HepG2 (cell line): Measurements from ENCODE around the gene DNAJB2. TPM values are rescaled to one million over a fixed set of nuclear protein-coding genes. Genes with fewer than 3 reads are reported as not detected.

Experiments used
- ATRX ChIP-seq: sonication (generic); formaldehyde crosslinking; IDR thresholded peaks from 2 replicates; pipeline ENCODE4 v1.4.0; 2020; ENCODE audit warnings: missing genetic modification reagents, borderline replicate concordance
- CAMTA2 ChIP-seq: sonication (generic); formaldehyde crosslinking; IDR thresholded peaks from 2 replicates; pipeline ENCODE4 v1.4.0; 2020; ENCODE audit warnings: mild to moderate bottlenecking, missing genetic modification reagents, borderline replicate concordance
- CREB1 ChIP-seq, 2 experiments: fragments of 450-650 bp in 1 of 2; IDR thresholded peaks; 2 replicates each; pipeline ENCODE4 v1.6.1; 2016 to 2017; ENCODE audit warnings: control low read depth in 1 of 2, mild to moderate bottlenecking in 1 of 2, missing compliant biosample characterization in 1 of 2, missing genetic modification characterization in 1 of 2
- HNF4A ChIP-seq: sonication (generic); formaldehyde crosslinking; IDR thresholded peaks from 2 replicates; pipeline ENCODE4 v1.4.0; 2020; ENCODE audit warnings: missing genetic modification reagents
- HOXA7 ChIP-seq: sonication (generic); formaldehyde crosslinking; IDR thresholded peaks from 2 replicates; pipeline ENCODE4 v1.8.1; 2022; ENCODE audit warnings: mild to moderate bottlenecking, missing genetic modification reagents, moderate library complexity
- IRF2 ChIP-seq: IDR thresholded peaks from 2 replicates; pipeline ENCODE4 v1.6.1; 2018; ENCODE audit warnings: missing genetic modification reagents, missing compliant biosample characterization
- LCORL ChIP-seq, 2 experiments: fragments of 450-650 bp in 1 of 2; sonication (generic) in 1 of 2; formaldehyde crosslinking in 1 of 2; IDR thresholded peaks; 2 replicates each; pipeline versions ENCODE4 v1.5.0 to v1.6.1; 2017 to 2020; ENCODE audit warnings: antibody characterized with exemption in 1 of 2, missing genetic modification reagents in 1 of 2
- NR2C2 ChIP-seq: sonication (generic); formaldehyde crosslinking; IDR thresholded peaks from 2 replicates; pipeline ENCODE4 v1.4.0; 2020; ENCODE audit warnings: missing genetic modification reagents, mild to moderate bottlenecking, moderate library complexity, borderline replicate concordance
- SPEN ChIP-seq: sonication (generic); formaldehyde crosslinking; IDR thresholded peaks from 2 replicates; pipeline ENCODE4 v1.5.1; 2020; ENCODE audit warnings: low read depth, mild to moderate bottlenecking, missing genetic modification reagents
- SRSF4 ChIP-seq: fragments of 200-400 bp; formaldehyde crosslinking; IDR thresholded peaks from one replicate; pipeline ENCODE4 v1.6.1; 2018; ENCODE audit warnings: mild to moderate bottlenecking, low read depth, low read length, moderate library complexity; ENCODE audit not compliant: poor library complexity, severe bottlenecking
- ZBTB38 ChIP-seq: sonication (generic); formaldehyde crosslinking; IDR thresholded peaks from 2 replicates; pipeline ENCODE4 v1.5.1; 2020; ENCODE audit warnings: mild to moderate bottlenecking, missing genetic modification reagents
- ZBTB8A ChIP-seq: sonication (generic); formaldehyde crosslinking; IDR thresholded peaks from 2 replicates; pipeline ENCODE4 v1.4.0; 2020; ENCODE audit warnings: mild to moderate bottlenecking, low read depth, missing genetic modification reagents, borderline replicate concordance
- ZC3H4 ChIP-seq: sonication (generic); formaldehyde crosslinking; IDR thresholded peaks from 2 replicates; pipeline ENCODE4 v1.4.0; 2020; ENCODE audit warnings: missing genetic modification reagents, borderline replicate concordance
- ZMYM4 ChIP-seq: sonication (generic); formaldehyde crosslinking; IDR thresholded peaks from 2 replicates; pipeline ENCODE4 v1.8.1; 2023; ENCODE audit warnings: mild to moderate bottlenecking, missing genetic modification reagents
- ZNF205 ChIP-seq: IDR thresholded peaks from 2 replicates; pipeline ENCODE4 v1.6.1; 2018; ENCODE audit warnings: missing biosample characterization, missing genetic modification reagents
- ZNF441 ChIP-seq: sonication (generic); formaldehyde crosslinking; IDR thresholded peaks from 2 replicates; pipeline ENCODE4 v1.7.0; 2021; ENCODE audit warnings: missing genetic modification reagents, borderline replicate concordance
- ZNF598 ChIP-seq: sonication (generic); formaldehyde crosslinking; IDR thresholded peaks from 2 replicates; pipeline ENCODE4 v1.5.1; 2020; ENCODE audit warnings: mild to moderate bottlenecking, missing genetic modification reagents, borderline replicate concordance
- ZNF607 ChIP-seq: sonication (generic); formaldehyde crosslinking; IDR thresholded peaks from 2 replicates; pipeline ENCODE4 v1.5.1; 2020; ENCODE audit warnings: missing genetic modification reagents, mild to moderate bottlenecking, borderline replicate concordance
- polyA plus RNA-seq, 8 experiments: library from polyadenylated mRNA; depleted of rRNA in 3 of 8; stranded (reverse) in 7 of 8; unstranded in 1 of 8; fragments of >200 nt; fragmentation: Illumina TruSeq in 4 of 8; extraction: Trizol in 4 of 8; gene quantifications; 2 replicates each; pipeline versions ENCODE4 v1.2.1 to v1.2.3, GENCODE V29; 2011 to 2016; ENCODE audit warnings: low read depth in 4 of 8, missing spikeins in 1 of 8, mixed read lengths in 1 of 8; ENCODE audit not compliant: insufficient read depth in 1 of 8
- total RNA-seq, 5 experiments: library from RNA; depleted of rRNA; stranded (reverse); fragments of >200 nt; fragmentation: Illumina TruSeq; extraction: Trizol; gene quantifications; 2 replicates each; pipeline ENCODE4 v1.2.3, GENCODE V29; 2016; ENCODE audit warnings: low read depth in 1 of 5
- TF ChIP-seq, protein P1 (sequence below): sonication (generic); formaldehyde crosslinking; IDR thresholded peaks from 2 replicates; pipeline ENCODE4 v1.4.0; 2020; ENCODE audit warnings: missing genetic modification reagents; ENCODE audit errors: not compliant biosample characterization
- TF ChIP-seq, protein P2 (sequence below): sonication (generic); formaldehyde crosslinking; IDR thresholded peaks from 2 replicates; pipeline ENCODE4 v1.4.0; 2020; ENCODE audit warnings: missing genetic modification reagents
- TF ChIP-seq, protein P3 (sequence below): sonication (generic); formaldehyde crosslinking; IDR thresholded peaks from 2 replicates; pipeline ENCODE4 v1.9.0; 2022; ENCODE audit warnings: low read depth, missing genetic modification reagents
- TF ChIP-seq, protein P4 (sequence below): sonication (generic); formaldehyde crosslinking; IDR thresholded peaks from 2 replicates; pipeline ENCODE4 v1.4.0; 2020; ENCODE audit warnings: mild to moderate bottlenecking, missing genetic modification reagents

DNAJB2 gene
- total and polyA plus RNA-seq, 2 of the 13 experiments (the other 11 are each of a cell fraction or from before 2014, with no cell fraction given): 21.3 to 31.1 TPM

DNA sequence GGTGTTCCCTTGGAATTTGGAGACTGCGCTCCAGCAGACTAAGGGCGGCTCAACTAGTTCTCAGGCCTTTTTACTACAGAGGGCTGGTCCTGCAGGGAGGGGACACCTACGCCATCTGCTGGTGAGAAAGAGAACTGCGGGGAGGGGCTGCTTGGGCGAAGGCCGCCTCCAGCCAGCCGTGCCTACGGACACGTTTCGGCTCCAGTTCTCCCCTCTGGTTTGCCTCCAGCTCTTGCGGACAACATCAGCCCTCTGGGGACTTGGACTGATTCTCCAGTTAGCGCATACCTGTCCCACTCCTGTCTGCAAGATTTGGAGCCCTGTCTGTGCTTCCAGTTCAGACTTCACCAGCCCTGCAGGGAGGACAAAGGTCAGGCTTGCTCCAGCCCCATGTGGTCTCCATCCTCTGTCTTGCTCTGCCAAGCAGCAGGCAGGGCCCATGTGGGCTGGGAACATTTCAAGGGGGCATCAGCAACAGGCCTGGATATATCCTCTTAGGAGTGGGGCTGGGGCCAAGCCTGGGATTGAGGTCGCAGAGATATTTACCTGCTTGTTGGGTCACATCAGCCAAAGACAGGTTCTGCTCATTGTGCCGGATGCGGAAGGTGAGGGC, 19.7 kb downstream of the DNAJB2 start (continued):
- TF ChIP-seq, protein P1, sequence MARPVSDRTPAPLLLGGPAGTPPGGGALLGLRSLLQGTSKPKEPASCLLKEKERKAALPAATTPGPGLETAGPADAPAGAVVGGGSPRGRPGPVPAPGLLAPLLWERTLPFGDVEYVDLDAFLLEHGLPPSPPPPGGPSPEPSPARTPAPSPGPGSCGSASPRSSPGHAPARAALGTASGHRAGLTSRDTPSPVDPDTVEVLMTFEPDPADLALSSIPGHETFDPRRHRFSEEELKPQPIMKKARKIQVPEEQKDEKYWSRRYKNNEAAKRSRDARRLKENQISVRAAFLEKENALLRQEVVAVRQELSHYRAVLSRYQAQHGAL (CRISPR knock-in tag): no peak
- 0 out of 2 replicates have a peak, but pooled peaks have one; percentile 51 for TF ChIP-seq ZNF598 (CRISPR knock-in tag)
- no peak for TF ChIP-seq IRF2 (CRISPR knock-in tag)
- no peak for TF ChIP-seq ZNF205 (CRISPR knock-in tag)
- TF ChIP-seq LCORL (IDR thresholded peaks at IDR 0.05): no peak
- peak; percentile 78 for TF ChIP-seq LCORL (CRISPR knock-in tag; IDR thresholded peaks at IDR 0.05)
- TF ChIP-seq ZNF607: 0 out of 2 replicates have a peak, but pooled peaks have one; percentile 3
- TF ChIP-seq, protein P2, sequence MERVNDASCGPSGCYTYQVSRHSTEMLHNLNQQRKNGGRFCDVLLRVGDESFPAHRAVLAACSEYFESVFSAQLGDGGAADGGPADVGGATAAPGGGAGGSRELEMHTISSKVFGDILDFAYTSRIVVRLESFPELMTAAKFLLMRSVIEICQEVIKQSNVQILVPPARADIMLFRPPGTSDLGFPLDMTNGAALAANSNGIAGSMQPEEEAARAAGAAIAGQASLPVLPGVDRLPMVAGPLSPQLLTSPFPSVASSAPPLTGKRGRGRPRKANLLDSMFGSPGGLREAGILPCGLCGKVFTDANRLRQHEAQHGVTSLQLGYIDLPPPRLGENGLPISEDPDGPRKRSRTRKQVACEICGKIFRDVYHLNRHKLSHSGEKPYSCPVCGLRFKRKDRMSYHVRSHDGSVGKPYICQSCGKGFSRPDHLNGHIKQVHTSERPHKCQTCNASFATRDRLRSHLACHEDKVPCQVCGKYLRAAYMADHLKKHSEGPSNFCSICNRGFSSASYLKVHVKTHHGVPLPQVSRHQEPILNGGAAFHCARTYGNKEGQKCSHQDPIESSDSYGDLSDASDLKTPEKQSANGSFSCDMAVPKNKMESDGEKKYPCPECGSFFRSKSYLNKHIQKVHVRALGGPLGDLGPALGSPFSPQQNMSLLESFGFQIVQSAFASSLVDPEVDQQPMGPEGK (CRISPR knock-in tag): peak; percentile 42; the same call in 1 of the 2 replicates
- peak; percentile 41; the same call in 1 of the 2 replicates for TF ChIP-seq ZNF441 (CRISPR knock-in tag)
- TF ChIP-seq NR2C2 (CRISPR knock-in tag): peak; percentile 51; the same call in 1 of the 2 replicates
- TF ChIP-seq ATRX: no peak
- TF ChIP-seq, protein P3, sequence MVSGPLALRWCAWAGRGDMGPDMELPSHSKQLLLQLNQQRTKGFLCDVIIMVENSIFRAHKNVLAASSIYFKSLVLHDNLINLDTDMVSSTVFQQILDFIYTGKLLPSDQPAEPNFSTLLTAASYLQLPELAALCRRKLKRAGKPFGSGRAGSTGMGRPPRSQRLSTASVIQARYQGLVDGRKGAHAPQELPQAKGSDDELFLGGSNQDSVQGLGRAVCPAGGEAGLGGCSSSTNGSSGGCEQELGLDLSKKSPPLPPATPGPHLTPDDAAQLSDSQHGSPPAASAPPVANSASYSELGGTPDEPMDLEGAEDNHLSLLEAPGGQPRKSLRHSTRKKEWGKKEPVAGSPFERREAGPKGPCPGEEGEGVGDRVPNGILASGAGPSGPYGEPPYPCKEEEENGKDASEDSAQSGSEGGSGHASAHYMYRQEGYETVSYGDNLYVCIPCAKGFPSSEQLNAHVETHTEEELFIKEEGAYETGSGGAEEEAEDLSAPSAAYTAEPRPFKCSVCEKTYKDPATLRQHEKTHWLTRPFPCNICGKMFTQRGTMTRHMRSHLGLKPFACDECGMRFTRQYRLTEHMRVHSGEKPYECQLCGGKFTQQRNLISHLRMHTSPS (CRISPR knock-in tag): no peak
- TF ChIP-seq, protein P4, sequence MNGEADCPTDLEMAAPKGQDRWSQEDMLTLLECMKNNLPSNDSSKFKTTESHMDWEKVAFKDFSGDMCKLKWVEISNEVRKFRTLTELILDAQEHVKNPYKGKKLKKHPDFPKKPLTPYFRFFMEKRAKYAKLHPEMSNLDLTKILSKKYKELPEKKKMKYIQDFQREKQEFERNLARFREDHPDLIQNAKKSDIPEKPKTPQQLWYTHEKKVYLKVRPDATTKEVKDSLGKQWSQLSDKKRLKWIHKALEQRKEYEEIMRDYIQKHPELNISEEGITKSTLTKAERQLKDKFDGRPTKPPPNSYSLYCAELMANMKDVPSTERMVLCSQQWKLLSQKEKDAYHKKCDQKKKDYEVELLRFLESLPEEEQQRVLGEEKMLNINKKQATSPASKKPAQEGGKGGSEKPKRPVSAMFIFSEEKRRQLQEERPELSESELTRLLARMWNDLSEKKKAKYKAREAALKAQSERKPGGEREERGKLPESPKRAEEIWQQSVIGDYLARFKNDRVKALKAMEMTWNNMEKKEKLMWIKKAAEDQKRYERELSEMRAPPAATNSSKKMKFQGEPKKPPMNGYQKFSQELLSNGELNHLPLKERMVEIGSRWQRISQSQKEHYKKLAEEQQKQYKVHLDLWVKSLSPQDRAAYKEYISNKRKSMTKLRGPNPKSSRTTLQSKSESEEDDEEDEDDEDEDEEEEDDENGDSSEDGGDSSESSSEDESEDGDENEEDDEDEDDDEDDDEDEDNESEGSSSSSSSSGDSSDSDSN: peak; percentile 56
- TF ChIP-seq HNF4A: peak; percentile 56; the same call in 1 of the 2 replicates
- no peak for TF ChIP-seq CAMTA2 (CRISPR knock-in tag)
- peak; percentile 65; the same call in 1 of the 2 replicates for TF ChIP-seq ZMYM4 (CRISPR knock-in tag)
- 0 out of 2 replicates have a peak, but pooled peaks have one; percentile 41 for TF ChIP-seq SPEN (CRISPR knock-in tag)
- no peak for TF ChIP-seq ZC3H4
- TF ChIP-seq ZBTB38 (CRISPR knock-in tag): peak; percentile 33; the same call in 1 of the 2 replicates
- peak; percentile 62; the same call in 1 of the 2 replicates for TF ChIP-seq ZBTB8A (CRISPR knock-in tag)
- no peak for TF ChIP-seq SRSF4
- no peak for TF ChIP-seq HOXA7 (CRISPR knock-in tag)
- TF ChIP-seq CREB1 (IDR thresholded peaks at IDR 0.05): no peak
- TF ChIP-seq CREB1 (CRISPR knock-in tag; IDR thresholded peaks at IDR 0.05): no peak
